Body of pancreas (tissue), 4 donors: ENCODE measurements around the gene KPNA4.

Experiments used
- CTCF ChIP-seq, 7 experiments: fragments of 450-650 bp in 4 of 7; fragments of 200-600 bp in 3 of 7; sonication (generic) in 3 of 7; IDR thresholded peaks; one replicate each; pipeline ENCODE4 v1.5.1; 2016 to 2019; ENCODE audit warnings: antibody characterized with exemption in 7 of 7
- POLR2A ChIP-seq, 3 donors: fragments of 450-650 bp; IDR thresholded peaks; one replicate each; pipeline ENCODE4 v1.6.1; 2016; ENCODE audit warnings: antibody characterized with exemption in 3 of 3, mild to moderate bottlenecking in 2 of 3

GRCh38 chr3:160569894-160570652, 4.7 kb upstream of the KPNA4 start:
- no peak for TF ChIP-seq CTCF (IDR thresholded peaks at IDR 0.05)
- TF ChIP-seq POLR2A (IDR thresholded peaks at IDR 0.05) = no peak
